ENCODE data around the gene SMIM1.
"Not testable (repeated sequence)": the region's sequence is repeated elsewhere in the genome, so short reads cannot be mapped to it uniquely, and the experiment has no call there.

Gene SMIM1

DNA sequence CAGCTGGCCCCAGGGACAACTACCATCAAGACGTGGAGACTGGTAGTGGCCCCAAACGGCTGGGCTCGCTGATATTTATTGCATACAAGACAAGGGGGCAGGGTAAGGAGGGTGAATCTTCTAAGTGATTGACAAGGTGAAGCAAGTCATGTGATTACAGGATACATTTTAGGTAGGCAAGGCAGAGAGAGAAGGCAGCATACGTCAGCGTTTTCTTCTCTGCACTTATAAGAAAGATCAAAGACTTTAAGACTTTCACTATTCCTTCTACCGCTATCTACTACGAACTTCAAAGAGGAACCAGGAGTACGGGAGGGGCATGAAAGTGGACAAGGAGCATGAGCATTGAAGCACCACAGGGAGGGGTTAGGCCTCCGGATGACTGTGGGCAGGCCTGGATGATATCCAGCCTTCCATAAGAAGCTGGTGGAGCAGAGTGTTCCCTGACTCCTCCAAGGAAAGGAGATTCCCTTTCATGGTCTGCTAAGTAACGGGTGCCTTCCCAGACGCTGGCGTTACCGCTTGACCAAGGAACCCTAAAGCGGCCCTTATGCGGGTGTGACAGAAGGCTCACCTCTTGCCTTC is 24.1 kb upstream of the SMIM1 start:
- DNase-seq; intact Hi-C loops (cut with DNase I): not testable (repeated sequence)

GRCh38 chr1:3749512-3749911 is 23.0 kb upstream of the SMIM1 start:
- intact Hi-C loops (cut with DNase I), result no loop called here
- DNase-seq, result no peak

DNA sequence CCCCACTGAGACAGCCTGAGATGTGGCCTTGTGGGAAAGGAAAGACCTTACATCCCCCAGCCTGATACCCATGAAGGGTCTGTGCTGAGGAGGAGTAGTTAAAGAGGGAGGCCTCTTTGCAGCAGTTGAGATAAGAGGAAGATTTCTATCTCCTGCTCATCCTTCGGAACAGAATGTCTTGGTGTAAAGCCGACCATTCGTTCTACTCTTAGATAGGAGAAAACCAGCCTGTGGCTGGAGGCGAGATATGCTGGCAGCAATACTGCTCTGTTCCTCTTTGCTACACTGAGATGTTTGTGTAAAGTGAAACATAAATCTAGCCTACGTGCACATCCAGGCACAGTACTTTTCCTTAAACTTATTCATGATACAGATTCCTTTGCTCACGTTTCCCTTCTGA is 21.8 kb upstream of the SMIM1 start:
- DNase-seq, result no peak

DNA sequence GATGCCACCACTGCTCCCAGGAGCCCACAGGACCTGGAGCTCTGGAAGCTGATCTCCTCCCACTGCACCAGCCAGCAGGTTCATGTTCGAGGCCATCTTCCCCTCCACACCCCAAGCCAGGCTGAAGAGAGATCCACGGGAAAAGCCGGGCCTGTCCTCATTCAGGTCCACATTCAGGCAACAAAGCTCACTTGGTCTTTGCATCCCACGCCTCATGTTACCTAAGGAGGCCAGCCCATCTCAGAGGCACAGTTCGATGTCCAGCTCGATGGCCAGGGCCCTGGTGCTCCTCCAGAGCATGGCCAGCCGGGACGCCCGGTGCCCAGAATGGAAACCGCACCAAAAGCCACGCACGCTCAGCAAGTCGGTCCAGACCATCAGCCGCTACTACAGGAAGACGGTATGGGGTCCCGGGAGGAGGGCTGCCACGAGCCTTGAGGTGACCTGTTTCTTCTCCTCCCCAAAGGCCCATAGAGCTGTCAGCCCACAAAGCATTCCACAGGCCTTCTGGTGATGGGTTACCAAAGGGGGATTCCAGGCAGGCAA is 20.1 kb upstream of the SMIM1 start, which contains the start of gene CCDC27:
CCDC27 (plus strand) TSS at position 51 of the 546 bp plus-strand sequence; CDS start at position 83, 32 bp downstream.
- no peak for DNase-seq
- intact Hi-C loops (cut with DNase I), result no loop called here

More for the DNA sequence above, 21.8 kb upstream of the SMIM1 start:
- intact Hi-C loops (cut with DNase I), result no loop called here

GRCh38 chr1:3753656-3754454 is 18.7 kb upstream of the SMIM1 start:
- DNase-seq, result no peak
- intact Hi-C loops (cut with DNase I), result no loop called here

GRCh38 chr1:3756394-3756793 is 16.2 kb upstream of the SMIM1 start:
- intact Hi-C loops (cut with DNase I), result no loop called here
- DNase-seq, result no peak

GRCh38 chr1:3759164-3759563 is 13.4 kb upstream of the SMIM1 start:
- no peak for DNase-seq
- intact Hi-C loops (cut with DNase I), result no loop called here

DNA sequence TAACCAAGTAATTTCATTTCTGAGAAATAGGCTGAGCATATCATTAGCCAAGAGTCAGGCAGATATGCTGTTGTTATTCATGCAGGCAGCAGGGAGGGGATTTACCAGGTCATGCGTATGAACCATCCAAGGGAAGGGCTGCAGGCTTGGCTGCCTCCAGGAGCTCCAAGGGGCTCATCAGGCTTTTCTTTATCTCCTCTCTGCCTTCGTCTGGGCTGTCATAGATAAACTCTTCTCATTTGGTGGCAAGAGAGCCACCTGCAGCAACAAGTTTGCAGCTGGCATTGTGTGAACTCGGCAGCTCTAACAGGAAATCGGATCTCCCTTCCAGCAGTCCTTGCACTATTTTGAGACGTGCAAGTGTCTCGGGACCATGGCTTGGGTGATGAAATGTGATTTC is 12.8 kb upstream of the SMIM1 start:
- DNase-seq, result no peak
- intact Hi-C loops (cut with DNase I), result no loop called here

- intact Hi-C loops (cut with DNase I), result no loop called here
- DNase-seq, result no peak
These were observed 11.1 kb upstream of the SMIM1 start for GRCh38 chr1:3761296-3762010.

DNA sequence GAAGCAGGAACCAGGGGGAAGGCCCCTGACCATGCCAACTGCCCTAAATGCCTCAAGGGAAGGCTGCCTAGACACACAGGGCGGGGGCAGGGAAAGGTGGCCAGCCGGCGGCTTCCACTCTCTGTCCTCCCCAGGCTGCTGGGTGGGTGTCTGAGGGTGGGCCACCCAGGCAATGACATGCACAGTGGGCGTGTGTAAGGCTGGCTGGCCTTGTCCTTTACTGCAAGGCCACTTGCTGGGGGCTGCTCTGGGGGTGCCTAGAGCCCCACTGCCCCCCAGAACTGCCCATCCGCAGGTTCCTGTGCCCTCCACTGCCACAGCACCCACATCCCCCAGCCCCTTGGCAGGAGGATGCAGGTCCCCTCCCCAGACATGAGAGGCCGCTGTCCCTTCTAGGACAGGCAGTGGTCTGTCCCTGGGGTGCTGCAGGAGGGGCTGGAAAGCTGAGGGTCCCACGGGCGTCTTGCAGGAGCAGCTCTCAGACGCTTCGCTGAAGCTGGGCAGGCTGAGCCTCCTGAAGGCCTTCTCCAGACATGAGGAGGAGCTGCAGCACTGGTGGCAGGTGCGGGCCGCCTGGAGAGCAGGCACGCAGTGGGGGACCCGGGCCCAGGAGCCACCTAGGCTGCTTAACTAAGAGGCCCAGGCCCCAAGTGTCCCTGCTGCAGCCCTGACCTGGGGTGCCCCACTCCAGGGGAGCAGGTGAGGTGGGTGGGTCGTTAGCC is 10.2 kb upstream of the SMIM1 start:
- no peak for DNase-seq
- intact Hi-C loops (cut with DNase I), result no loop called here

DNA sequence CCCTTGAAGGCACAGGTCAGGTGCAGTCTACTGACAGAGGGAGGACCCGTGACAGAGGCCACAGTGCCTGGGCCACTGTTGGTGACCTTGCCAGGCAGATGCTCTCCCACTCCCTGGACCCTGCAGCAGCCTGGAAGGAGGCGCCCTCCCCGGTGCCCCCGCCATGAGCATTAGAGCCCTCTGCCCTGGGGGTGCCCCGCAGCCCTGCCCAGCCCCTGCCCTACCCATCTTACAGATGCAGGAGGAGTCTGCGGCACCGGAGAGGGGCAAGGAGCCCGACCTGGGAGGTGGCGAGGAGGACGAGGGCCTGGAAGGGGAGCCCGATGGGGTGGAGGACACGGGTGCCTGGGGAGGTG is 9.7 kb upstream of the SMIM1 start:
- DNase-seq, result no peak
- intact Hi-C loops (cut with DNase I), result no loop called here

DNA sequence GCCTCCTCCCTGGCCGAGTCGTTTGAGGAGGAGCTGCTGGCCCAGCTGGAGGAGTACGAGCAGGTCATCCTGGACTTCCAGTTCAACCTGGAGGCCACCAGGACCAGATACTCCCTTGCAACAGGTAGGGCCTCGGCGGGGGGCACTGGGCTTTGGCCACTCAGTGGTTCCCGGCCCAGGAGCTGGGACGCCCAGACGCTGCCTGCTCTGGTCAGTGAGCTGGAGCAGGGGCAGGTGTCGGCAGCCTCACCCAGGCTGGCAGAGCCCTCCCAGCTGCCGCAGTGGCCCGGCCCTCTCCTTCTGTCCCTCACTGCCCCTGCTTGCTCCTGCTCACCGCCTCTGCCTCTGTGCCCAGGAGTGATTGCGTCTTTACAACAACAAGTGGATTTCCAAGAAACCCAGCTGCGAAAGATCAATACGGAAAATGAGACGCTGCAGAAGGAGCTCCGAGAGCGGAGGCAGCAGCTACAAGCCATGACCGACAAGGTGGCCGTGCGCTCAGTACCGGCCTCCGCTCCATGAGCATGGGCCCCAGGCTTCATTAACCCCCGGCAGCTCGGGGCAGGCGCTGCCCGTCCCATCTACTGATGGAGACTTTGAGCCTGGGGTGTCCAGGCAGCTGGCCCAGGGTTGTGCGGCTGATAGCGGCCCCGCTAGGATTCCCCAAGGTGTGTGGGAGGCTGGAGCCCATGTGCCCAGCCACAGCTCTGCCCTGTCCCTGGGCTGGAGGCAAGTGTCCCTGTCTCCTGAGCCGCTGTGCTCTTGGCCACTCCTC is 9.0 kb upstream of the SMIM1 start:
- intact Hi-C loops (cut with DNase I), result no loop called here

GRCh38 chr1:3767328-3767925 is 5.1 kb upstream of the SMIM1 start:
- intact Hi-C loops (cut with DNase I), result no loop called here
- no peak for DNase-seq

More for the DNA sequence above, 9.0 kb upstream of the SMIM1 start:
- DNase-seq, result no peak

GRCh38 chr1:3768811-3769390 is 3.6 kb upstream of the SMIM1 start:
- intact Hi-C loops (cut with DNase I), result no loop called here
- DNase-seq, result no peak

DNA sequence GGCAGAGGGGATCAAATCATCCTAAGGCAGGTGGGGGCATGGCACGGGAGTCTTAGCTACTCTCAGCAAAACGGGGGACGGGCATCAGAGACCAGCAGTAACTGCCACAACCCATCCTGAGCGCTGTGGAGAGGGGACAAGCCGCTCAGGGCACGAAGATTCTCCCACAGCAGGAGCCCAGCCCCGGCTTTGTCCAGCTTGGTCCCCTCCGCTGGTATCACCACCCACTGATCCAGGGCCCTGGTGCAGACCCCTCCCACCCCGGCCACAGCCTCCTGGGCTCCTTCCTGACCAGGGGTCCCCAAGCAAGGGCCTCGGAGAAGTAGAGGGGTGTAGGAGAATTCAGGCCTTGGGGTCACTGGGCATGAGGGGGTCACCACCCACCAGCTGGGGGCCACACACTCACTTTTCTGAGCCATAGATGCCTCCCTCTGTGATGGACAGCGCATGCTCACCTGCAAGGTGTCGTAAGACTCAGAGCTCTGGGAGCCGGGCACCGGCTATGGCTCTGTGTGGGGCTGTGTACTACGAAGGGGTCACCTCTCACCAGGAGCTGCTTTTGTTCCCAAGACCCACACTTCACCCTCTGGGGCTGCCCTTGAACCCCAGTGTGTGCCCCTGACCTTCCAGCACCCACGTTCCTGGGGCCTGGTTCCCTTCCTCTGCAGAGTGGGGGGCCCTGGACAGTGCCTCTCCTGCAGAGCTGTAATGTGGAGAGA is 2.3 kb upstream of the SMIM1 start:
- no peak for DNase-seq
- intact Hi-C loops (cut with DNase I), result no loop called here

- intact Hi-C loops (cut with DNase I), result no loop called here
- no peak for DNase-seq
These were observed 1.2 kb upstream of the SMIM1 start for GRCh38 chr1:3771108-3772026.

All from head of caudate nucleus (tissue), 42 donors.